GM21367 (cell line): Measurements from ENCODE around the gene PEMT.
"Not testable (repeated sequence)": the region's sequence is repeated elsewhere in the genome, so short reads cannot be mapped to it uniquely, and the experiment has no call there.

ENCODE experiments used
- ATAC-seq: cut with Tn5 transposase; IDR thresholded peaks from one replicate; pipeline ENCODE4 v1.9.1; 2021; ENCODE audit not compliant: unreplicated experiment

PEMT gene, protein sequence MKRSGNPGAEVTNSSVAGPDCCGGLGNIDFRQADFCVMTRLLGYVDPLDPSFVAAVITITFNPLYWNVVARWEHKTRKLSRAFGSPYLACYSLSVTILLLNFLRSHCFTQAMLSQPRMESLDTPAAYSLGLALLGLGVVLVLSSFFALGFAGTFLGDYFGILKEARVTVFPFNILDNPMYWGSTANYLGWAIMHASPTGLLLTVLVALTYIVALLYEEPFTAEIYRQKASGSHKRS

DNA sequence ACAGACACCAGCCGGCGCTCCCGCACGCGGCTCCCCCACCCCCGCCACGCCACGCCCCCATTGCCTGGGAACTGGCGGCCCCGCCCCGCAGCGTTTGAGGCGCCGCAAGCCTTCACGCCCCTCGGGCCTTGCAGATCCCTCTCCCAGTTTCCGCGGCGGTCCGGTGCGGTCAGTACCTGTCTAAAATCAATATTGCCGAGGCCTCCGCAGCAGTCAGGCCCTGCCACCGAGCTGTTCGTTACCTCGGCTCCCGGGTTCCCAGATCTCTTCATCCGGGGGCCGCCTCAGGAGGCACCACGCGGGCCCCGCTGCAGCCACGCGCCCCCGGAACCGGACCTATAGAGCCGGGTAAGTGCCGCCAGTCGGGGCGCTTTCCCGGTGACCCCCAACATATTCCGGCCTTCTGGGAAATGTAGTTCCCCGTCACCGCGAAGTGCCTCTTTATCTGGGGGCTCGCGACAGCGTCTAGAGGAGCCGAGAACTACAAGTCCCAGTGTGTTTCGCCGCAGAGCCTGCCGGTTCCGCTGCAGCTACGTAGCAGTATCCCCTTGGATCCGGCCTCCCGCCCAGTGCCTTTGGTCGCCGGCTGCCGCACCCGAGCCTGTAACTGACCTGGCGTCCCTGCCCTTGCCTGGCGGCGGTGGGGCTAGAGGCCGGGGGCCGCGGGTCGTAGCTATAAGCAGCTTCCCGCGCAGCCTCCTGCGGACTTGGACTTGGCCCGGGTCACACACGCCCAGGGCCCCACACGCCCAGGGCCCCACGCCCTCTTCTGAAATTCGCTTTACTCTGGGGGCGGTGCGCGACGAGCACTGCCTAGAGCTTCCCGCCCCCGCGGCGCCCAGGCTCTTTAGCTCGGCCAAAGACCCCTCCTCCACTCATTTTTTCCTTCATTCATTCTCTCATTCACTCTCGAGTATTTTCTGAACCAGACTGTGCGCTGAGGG is at the start of gene PEMT:
Gene PEMT, minus strand, starts transcription at position 354 of the 944 bp plus-strand sequence. Its CDS starts 82 bp downstream, at position 272.
- peak; percentile 89 for ATAC-seq

DNA sequence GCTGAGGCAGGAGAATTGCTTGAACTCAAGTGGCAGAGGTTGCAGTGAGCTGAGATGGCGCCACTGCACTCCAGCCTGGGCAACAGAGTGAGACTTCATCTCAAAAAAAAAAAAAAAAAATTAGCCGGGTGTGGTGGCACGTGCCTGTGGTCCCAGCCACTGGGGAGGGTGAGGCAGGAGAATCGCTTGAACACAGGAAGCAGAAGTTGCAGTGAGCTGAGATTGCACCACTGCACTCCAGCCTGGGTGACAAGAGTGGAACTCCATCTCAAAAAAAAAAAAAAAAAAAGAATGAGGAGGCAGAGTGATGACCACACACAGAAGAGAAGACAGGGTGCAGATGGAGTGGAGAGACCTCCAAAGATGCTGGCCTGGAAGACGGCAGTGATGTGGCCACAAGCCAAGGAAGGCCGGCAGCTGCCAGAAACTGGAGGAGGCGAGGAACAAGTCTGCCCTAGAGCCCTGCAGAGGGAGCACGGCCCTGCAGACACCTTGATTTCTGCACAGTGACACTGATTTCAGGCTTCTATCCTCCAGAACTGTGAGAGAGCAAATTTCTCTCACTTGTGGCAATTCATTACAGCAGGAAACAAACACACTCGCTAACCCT is 48.3 kb upstream of the PEMT start:
- not testable (repeated sequence) for ATAC-seq

DNA sequence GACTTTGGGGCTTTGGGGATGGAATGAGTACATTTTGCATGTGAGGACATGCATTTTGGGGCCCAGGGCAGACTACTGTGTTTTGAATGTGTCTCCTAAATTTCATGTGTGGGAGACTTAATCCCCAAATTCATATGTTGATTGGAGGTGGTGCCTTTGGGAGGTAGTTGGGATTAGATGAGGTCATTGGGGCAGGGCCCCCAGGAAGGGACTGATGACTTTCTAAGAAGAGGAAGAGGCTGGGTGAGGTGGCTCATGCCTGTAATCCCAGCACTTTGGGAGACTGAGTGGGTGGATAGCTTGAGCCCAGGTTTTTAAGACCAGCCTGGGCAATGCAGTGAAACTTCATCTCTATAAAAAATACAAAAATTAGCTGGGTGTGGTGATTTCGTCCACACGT is 47.0 kb upstream of the PEMT start:
- no peak for ATAC-seq

DNA sequence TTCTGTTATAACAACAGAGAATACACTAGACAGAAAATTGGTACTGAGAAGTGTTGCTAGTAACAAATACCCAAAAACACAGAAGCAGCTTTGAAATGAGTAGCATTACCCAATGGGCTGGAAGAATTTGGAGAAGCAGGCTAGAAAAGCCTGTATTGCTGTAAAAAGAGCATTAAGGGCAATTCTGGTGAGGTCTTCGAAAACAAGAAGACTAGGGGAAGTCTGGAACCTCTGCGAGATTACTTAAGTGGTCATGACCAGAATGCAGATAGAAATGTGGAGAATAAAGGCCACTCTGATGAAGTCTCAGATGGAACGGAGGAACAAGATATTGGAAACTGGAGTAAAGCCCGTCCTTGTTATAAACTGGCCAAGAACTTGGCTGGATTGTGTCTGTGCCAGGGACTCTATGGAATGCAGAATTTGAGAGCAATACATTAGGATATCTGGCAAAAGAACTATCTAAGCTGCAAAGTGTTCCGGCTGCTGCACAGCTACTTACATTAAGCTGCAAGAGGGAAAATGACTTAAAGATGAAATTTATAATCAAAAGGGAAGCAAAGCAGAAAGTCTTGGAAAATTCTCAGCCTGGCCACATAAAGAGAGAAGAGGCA is 44.9 kb upstream of the PEMT start:
- no peak for ATAC-seq

GRCh38 chr17:17635537-17636271 is 44.2 kb upstream of the PEMT start:
- ATAC-seq, result not testable (repeated sequence)

- ATAC-seq, result no peak
Measured at GRCh38 chr17:17635126-17635525, 43.6 kb upstream of the PEMT start.

GRCh38 chr17:17633310-17633709 is 41.8 kb upstream of the PEMT start:
- ATAC-seq, result no peak

GRCh38 chr17:17632690-17633089 is 41.2 kb upstream of the PEMT start:
- ATAC-seq, result not testable (repeated sequence)

GRCh38 chr17:17628388-17629008 is 37.0 kb upstream of the PEMT start:
- no peak for ATAC-seq

DNA sequence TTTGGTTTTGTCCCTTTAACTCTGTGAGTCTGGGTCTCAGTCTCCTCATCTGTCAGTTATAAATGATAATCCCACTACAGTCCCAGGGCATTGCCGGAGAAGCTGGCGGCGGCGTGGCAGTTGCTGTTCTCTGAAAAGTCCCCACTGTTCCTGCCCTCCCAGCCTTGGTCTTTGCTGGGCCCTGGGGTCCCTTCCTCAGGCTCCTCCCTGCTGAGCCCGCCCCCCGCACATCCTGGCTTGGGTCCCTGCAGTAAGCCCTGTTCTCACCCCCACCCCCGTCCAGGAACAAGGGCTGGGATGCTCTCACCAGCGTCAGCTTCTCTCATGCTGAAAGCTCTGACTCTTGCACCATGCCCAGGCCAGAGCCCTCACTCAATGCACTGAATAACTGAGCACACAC is 35.3 kb upstream of the PEMT start:
- no peak for ATAC-seq

DNA sequence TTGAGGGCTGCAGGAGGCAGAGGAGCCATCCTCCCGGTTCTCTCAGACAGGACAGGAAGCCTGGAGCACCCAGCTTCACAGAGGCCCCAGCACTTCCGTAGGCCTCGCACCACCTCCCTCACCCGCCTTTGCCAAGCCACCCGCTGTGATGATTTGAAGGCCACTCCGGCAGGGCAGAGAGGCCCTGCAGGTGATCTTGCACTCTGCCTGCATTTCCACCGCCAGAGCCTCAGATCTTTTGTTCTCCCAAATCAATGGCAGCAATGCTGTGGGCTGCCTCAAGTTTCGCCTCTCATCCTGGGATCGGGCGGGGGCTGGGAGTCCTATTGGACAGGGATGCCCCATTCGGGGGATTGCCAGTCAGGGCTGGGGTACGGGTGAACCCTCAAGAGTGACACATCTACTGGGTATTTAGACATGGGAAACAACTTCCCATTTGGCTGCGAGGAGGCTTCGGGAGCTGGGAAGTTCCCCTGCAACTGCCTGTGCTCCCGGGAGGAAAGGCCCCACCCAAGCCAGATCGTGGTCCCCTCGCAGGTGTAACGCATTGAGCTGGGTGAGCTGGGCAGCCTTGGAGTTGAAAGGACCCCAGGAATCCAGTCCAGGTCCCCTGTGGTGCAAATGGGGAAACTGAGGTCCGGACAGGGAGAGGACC is 34.8 kb upstream of the PEMT start:
- ATAC-seq, result no peak

DNA sequence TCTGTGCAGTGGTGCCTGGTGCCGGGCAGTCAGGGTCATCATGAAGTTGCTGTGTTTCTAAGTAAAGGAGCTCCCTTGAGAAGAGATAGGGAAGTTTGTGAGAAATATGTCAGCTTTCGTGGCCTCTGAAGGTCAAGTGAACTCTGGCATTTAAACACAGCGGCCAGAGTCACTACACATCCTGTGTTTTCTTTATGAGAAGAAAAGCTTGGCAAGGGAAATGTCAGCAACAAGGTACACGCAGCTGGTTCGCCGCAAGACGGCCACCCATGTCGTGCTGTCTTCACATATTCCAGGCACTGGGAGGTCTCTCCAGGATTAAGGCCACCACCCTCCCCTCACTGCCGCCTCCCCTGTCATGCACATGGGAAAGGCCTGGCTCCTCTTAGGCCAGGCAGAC is 33.2 kb upstream of the PEMT start:
- no peak for ATAC-seq

DNA sequence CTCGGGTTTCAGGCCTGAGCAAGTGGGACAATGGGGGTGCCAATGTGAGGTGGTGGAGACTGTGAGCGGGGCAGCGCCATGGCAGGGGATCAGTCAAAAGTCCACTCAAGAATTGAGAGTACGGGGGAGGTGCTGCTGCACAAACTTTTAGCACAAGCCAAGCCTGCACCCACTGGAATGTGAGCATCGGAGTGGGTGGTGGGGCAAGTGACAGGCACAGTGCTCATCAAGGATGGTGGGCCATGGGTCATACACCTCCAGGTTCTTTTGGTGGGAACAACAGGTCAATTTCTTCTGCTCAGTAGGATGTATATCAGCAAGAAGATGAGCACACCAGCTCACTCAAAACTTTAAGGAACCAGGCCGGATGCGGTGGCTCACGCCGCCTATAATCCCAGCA is 32.4 kb upstream of the PEMT start:
- no peak for ATAC-seq

GRCh38 chr17:17621254-17621653 is 29.7 kb upstream of the PEMT start:
- ATAC-seq, result no peak

- no peak for ATAC-seq
Measured at GRCh38 chr17:17613708-17614114, 22.2 kb upstream of the PEMT start.

DNA sequence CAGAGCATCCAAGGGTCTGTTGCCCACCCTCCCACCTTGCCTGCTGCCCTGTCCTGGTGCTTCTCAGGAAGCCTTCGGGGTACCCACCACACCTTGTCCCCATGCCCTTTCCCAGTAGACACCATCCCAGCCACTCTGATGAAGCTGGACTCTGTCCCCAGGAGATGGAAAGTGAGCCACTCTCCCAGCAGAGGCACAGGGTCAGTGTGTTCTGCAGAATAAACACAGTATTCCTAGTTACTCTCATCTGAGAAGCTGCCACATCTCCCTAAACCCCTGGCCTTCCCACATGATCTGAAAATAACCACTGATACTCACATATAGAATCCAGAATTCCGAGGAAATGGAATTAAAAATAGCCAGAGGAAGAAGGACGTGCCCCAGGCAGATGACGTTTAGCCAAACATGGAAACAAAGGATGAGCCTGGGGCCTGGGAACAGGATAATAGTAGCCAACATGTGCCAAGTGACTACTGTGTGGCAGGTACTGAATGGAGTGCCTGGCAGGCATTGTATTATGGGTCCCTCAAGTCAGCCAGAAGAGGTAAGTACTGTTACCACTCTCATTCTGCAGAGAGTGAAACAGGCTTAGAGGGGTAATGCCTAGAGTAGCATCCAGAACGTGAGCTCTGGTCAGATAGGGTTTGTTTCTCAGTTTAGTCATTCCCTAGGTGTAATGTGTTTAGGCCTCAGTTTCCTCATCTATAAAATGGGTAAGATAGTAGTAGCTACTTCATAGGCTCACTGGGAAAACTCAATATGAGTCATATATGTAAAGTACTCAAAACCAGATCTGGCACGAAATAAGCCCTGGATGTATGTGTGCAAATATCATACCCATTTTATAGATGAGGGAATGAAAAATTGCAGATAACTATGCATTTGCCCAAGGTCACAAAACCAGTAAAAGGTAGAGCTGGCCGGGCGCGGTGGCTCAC is 20.8 kb upstream of the PEMT start:
- no peak for ATAC-seq

GRCh38 chr17:17609121-17609520 is 17.6 kb upstream of the PEMT start:
- no peak for ATAC-seq

- ATAC-seq, result no peak
Measured at GRCh38 chr17:17606416-17607000, 15.0 kb upstream of the PEMT start.
